ENCODE data around the gene SUSD6. TPM values are rescaled to one million over a fixed set of nuclear protein-coding genes. Genes with fewer than 3 reads are reported as not detected.

Gene SUSD6
- total RNA-seq, 1 donor from 2014 or later = 31.2 TPM

- Mint-ChIP-seq H3K4me1 (ENCODE audit: unreplicated experiment) (peaks cover 69% of the 10 kb centered on the region), H3K4me3 (ENCODE audit: unreplicated experiment) (no peak overlapping the region), H3K36me3 (ENCODE audit: unreplicated experiment) (peaks cover under 1% of the 10 kb centered on the region), H3K9me3 (ENCODE audit: unreplicated experiment) (no peaks in the 10 kb centered on the region), H3K27ac (ENCODE audit: unreplicated experiment) (peak overlapping the region; percentile 65), H3K27me3 (ENCODE audit: unreplicated experiment) (no peaks in the 10 kb centered on the region)
- TF ChIP-seq, protein P1, sequence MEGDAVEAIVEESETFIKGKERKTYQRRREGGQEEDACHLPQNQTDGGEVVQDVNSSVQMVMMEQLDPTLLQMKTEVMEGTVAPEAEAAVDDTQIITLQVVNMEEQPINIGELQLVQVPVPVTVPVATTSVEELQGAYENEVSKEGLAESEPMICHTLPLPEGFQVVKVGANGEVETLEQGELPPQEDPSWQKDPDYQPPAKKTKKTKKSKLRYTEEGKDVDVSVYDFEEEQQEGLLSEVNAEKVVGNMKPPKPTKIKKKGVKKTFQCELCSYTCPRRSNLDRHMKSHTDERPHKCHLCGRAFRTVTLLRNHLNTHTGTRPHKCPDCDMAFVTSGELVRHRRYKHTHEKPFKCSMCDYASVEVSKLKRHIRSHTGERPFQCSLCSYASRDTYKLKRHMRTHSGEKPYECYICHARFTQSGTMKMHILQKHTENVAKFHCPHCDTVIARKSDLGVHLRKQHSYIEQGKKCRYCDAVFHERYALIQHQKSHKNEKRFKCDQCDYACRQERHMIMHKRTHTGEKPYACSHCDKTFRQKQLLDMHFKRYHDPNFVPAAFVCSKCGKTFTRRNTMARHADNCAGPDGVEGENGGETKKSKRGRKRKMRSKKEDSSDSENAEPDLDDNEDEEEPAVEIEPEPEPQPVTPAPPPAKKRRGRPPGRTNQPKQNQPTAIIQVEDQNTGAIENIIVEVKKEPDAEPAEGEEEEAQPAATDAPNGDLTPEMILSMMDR (IDR thresholded peaks at IDR 0.05) = no peak
- no peak for DNase-seq (ENCODE audit: extremely low spot score, unreplicated experiment)
These were observed 39.6 kb downstream of the SUSD6 start for GRCh38 chr14:69650948-69651369.

GRCh38 chr14:69651664-69652063, 40.3 kb downstream of the SUSD6 start:
- no peak for DNase-seq (ENCODE audit: extremely low spot score, unreplicated experiment)
- H3K4me1 Mint-ChIP-seq (ENCODE audit: unreplicated experiment) = peaks cover 69% of the 10 kb centered on the region
- H3K27ac Mint-ChIP-seq (ENCODE audit: unreplicated experiment) = peak overlapping the region; percentile 65
- TF ChIP-seq, protein P1 (IDR thresholded peaks at IDR 0.05) = no peak
- no peaks in the 10 kb centered on the region for H3K9me3 Mint-ChIP-seq (ENCODE audit: unreplicated experiment)
- H3K36me3 Mint-ChIP-seq (ENCODE audit: unreplicated experiment) = no peaks in the 10 kb centered on the region
- no peaks in the 10 kb centered on the region for H3K27me3 Mint-ChIP-seq (ENCODE audit: unreplicated experiment)
- H3K4me3 Mint-ChIP-seq (ENCODE audit: unreplicated experiment) = no peak overlapping the region

- no peak for DNase-seq (ENCODE audit: extremely low spot score, unreplicated experiment)
These were observed 41.7 kb downstream of the SUSD6 start for GRCh38 chr14:69652942-69653684.

GRCh38 chr14:69654116-69654515, 42.7 kb downstream of the SUSD6 start:
- TF ChIP-seq, protein P1 (IDR thresholded peaks at IDR 0.05) = no peak
- Mint-ChIP-seq H3K4me1 (ENCODE audit: unreplicated experiment) (peaks cover 68% of the 10 kb centered on the region), H3K36me3 (ENCODE audit: unreplicated experiment) (no peaks in the 10 kb centered on the region), H3K4me3 (ENCODE audit: unreplicated experiment) (no peak overlapping the region), H3K9me3 (ENCODE audit: unreplicated experiment) (no peaks in the 10 kb centered on the region), H3K27ac (ENCODE audit: unreplicated experiment) (no peak overlapping the region), H3K27me3 (ENCODE audit: unreplicated experiment) (no peaks in the 10 kb centered on the region)
- no peak for DNase-seq (ENCODE audit: extremely low spot score, unreplicated experiment)

More at GRCh38 chr14:69652942-69653684, 41.7 kb downstream of the SUSD6 start:
- Mint-ChIP-seq H3K36me3 (ENCODE audit: unreplicated experiment) (no peaks in the 10 kb centered on the region), H3K4me1 (ENCODE audit: unreplicated experiment) (peaks cover 68% of the 10 kb centered on the region), H3K27ac (ENCODE audit: unreplicated experiment) (peak overlapping the region; percentile 54), H3K4me3 (ENCODE audit: unreplicated experiment) (no peak overlapping the region), H3K27me3 (ENCODE audit: unreplicated experiment) (no peaks in the 10 kb centered on the region), H3K9me3 (ENCODE audit: unreplicated experiment) (no peaks in the 10 kb centered on the region)
- TF ChIP-seq, protein P1 (IDR thresholded peaks at IDR 0.05) = no peak

- DNase-seq (ENCODE audit: extremely low spot score, unreplicated experiment) = no peak
- H3K4me3 Mint-ChIP-seq (ENCODE audit: unreplicated experiment) = no peak overlapping the region
These were observed 46.6 kb downstream of the SUSD6 start for GRCh38 chr14:69657950-69658355.

More at GRCh38 chr14:69657950-69658355, 46.6 kb downstream of the SUSD6 start:
- H3K27ac Mint-ChIP-seq (ENCODE audit: unreplicated experiment) = peak overlapping the region; percentile 84
- no peaks in the 10 kb centered on the region for H3K9me3 Mint-ChIP-seq (ENCODE audit: unreplicated experiment)
- TF ChIP-seq, protein P1 (IDR thresholded peaks at IDR 0.05) = no peak
- H3K27me3 Mint-ChIP-seq (ENCODE audit: unreplicated experiment) = no peaks in the 10 kb centered on the region
- peaks cover 49% of the 10 kb centered on the region for H3K4me1 Mint-ChIP-seq (ENCODE audit: unreplicated experiment)
- peaks cover 11% of the 10 kb centered on the region for H3K36me3 Mint-ChIP-seq (ENCODE audit: unreplicated experiment)

Measured in osteocyte (in vitro differentiated cells).